HG03342 (cell line): ENCODE results near the gene ATP5ME.
"Not testable (repeated sequence)": the region's sequence is repeated elsewhere in the genome, so short reads cannot be mapped to it uniquely, and the experiment has no call there.

Experiments
- ATAC-seq: cut with Tn5 transposase; IDR thresholded peaks from one replicate; pipeline ENCODE4 v1.9.1; 2021; ENCODE audit warnings: mild to moderate bottlenecking, moderate library complexity; ENCODE audit not compliant: unreplicated experiment

ATP5ME gene

DNA sequence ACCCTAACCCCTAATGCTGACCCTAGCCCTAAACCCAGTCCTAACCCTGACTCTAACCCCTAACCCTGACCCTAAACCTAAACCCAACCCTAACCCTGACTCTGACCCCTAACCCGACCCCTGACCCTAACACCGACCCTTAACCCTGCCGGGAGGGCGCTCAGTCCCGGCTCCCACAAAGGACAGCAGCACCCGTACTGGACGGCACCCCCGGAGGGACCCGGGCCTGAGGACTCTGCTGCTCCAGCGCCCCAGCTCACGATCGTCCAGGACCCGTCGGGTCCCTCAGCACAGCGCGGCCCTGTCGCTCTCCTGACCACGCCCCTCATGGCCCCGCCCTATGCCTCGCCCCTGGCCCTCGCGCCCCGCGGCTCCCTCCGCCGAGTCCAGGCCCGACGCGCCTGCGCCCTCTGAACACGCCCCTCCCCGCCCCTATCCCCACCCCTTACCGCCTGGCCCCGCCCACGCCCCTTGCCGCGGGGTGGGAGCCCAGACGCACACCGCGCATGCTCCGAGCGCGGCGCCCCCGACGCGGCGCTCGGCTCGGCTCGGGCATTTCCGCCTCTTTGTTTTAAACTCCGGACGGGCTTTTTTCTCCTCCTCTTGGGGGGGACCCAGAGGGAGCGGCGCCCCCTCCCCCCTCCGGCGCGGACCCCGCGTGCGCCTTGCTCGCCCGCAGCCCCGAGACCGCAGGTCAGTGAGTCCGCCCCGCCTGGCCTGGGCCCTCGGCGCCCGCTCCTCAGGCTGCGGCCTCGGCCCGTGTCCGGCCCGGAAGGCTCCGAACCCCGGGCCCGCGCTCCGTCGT lies 31.4 kb upstream of the ATP5ME start, which contains the start of gene PCGF3:
TSS of gene PCGF3 (plus strand) at position 555 of the 805 bp plus-strand sequence. CDS start 27,849 bp downstream, outside the sequence.
- ATAC-seq, result peak; percentile 93

DNA sequence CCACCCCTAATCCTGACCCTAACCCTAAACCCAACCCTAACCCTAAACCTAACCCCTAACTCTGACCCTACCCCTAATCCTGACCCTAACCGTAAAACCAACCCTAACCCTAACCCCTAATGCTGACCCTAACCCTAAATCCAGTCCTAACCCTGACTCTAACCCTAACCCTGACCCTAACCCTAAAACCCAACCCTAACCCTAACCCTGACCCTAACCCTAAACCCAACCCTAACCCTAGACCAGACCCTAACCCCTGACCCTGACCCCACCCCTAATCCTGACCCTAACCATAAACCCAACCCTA lies 30.8 kb upstream of the ATP5ME start:
- ATAC-seq, result no peak

DNA sequence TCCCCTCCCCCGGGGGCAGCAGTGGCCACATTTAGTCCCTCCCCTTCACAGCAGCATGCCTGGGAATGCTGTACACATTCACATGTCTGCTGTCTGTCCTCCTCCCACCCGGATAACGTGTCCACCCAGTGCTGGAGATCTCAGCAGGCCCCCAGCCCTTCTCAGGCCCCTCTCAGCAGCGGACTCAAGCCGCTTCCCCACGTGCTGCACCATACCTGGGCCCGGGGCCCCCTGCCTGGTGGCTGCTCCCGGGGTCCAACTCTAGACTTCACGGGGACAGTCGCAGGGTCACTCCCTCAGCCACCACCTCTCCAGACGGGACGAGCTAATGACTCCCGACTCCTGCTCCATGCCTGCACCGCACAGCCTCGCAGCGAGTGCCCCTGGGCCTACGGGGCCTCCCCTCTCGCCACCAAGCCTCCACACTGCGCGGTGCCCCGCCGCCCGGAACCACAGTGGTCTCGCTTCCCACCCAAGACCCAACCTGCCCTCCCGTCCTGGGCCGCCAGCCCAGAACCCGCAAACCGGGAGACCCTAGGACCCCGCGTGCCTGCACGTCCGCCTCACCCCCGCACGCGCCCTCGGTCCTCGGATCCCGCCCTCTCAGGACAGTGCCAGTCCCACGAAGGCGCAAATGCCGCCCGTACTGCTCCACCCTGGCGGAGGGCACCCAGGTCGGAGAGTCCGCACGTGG lies 30.3 kb upstream of the ATP5ME start:
- no peak for ATAC-seq

DNA sequence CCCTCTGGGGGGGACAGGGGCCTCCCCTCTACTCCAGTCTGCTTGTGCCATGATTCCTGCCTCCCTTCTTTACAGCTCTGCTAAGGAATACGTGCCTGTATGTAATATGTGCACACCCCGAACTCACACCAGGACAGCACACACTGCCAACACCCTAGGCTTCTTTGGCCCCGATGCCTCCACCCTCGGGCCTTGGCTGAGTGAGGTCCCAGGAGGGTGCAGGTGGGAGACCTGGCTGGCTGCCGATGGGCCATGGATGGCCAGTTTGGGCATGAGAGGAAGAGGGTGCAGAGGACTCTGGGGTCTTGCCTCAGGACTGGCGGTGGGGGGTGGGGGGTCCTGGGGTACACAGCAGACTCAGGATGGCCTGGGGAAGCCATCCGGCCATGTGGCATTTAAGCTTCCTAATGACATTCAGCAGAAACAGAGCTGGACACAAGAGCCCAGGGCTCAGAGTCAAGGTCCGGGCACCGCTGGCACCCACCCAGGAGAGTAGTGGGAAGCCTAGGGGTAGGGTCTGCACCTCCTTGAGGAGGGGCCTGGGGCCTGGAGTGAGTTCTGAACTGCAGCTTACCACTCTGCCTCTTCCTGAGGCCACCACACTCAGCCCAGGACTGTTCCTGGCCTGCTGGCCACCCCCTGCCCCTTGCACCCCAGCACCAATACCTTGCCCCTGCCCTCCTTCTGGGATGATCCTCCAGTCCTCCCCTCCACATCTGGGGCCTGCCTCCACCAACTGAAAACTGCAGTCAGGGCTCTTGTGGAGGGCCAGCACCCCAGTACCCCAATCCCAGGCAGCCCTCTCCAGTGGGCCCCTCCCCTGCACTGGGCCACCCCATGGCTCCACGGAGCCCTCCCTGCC lies 29.5 kb upstream of the ATP5ME start:
- no peak for ATAC-seq

DNA sequence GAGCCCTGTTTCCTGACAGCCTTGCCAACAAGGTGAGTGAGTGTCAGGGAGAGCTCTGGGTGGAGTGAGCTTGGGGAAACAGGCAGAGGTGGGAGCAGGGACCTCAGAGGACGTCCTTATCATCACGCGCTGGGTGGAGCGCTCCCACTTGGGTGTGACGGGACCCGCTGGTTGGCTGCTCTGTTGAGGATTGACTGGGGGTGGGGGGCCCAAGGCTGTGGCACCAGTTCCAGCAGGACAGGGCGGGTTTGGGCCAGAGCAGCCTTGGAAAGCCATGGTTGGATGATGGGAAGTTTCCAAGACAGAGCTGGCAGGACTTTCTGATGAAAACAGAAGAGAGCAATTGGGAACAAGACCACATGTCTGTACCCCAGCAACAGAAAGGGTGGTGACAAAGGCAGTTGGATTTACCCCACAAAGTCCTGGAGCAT lies 28.6 kb upstream of the ATP5ME start:
- no peak for ATAC-seq

DNA sequence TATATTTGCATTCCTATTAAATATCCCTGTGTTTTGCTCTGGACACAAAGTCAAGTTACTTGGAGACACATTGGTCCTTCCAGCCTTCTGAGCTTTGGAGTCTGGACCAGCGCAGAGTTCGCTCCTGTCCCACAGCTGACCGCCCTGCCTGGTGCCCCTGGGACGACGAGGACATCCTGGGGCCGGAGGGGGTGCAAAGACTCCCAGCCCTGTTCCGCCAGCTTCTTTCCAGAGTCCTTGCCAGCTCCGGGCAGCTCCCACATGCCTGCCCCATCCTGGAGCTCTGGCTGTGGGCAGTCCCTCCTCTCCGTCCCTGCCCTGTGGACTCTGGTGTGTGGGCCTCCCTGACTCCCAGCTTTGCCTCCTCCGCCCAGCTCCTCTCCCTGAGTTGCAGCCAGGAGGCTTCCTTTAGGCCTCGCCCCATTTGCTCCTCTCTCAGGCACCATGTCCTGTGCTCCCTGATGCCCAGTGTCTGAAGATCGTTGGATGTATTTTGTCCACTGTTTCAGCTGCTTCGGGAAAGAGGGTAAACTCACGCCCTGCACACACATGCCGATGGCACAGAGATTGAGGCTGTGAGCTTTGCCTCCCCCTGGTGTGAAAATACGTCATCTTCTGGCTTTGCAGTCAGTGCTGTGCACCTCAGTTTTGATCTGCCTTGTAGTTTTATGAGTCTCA lies 26.6 kb upstream of the ATP5ME start:
- ATAC-seq, result no peak

DNA sequence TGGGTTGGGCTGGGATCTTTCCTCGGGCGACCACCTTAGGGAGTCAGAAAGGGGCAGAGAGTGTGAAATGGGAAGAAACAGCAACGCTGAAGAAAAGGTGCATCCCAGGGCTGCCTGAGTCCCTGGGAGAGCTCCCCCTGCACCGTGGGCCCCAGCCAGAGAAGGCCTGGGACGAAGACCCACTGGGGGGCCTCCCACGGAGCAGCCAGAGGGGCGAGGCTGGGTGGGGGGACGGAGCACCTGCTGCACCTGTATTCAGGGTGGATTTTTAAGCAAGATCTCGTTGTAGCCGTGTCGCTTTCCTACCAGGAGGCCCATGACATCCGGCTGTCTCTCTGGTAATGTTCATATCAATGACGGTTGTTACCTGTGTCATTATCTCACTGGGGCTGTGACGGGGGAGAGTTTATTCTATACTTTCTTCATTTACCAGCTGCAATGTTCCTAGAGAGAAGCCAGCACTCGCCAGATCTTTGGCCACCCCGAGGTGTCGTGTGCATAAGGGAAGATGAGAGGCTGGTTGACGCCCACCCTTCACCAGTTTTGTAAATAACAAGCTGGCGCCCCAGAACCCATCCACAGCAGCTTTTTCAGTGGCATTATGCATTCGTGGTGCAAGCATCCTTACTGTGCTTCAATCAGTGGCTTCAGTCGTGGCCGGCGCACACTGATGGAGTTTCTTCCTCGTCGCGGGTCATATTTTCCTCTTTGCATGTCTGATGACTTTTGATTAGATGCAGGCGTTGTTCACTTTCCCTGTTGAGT lies 25.9 kb upstream of the ATP5ME start:
- no peak for ATAC-seq

DNA sequence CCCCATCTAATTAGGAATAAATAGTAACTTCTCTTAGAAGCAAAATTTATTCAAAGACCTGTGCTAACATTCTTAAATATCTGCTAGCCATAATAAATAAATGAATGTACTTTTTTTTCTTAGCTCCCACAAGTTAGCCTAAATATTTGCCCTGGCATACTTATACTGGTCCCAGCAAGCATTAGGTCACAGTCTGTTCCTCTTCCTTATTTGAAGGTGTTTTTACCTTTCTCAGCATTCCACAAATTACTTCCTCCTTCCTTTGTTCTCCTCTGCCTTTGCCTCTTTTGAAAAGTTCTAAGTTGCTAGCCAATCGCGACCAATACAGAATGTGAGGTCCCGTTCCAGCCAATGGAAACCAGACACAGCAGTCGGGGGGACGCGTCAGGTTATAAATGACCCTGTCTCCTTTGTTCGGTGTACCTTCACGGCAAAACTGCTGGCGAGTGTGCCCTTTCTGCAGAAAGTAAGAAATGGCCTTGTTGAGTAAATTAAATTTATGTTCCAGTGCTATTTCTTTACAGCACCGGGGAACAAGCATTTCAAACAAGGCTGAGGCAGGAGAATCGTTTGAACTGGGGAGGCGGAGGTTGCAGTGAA lies 20.4 kb upstream of the ATP5ME start:
- not testable (repeated sequence) for ATAC-seq

DNA sequence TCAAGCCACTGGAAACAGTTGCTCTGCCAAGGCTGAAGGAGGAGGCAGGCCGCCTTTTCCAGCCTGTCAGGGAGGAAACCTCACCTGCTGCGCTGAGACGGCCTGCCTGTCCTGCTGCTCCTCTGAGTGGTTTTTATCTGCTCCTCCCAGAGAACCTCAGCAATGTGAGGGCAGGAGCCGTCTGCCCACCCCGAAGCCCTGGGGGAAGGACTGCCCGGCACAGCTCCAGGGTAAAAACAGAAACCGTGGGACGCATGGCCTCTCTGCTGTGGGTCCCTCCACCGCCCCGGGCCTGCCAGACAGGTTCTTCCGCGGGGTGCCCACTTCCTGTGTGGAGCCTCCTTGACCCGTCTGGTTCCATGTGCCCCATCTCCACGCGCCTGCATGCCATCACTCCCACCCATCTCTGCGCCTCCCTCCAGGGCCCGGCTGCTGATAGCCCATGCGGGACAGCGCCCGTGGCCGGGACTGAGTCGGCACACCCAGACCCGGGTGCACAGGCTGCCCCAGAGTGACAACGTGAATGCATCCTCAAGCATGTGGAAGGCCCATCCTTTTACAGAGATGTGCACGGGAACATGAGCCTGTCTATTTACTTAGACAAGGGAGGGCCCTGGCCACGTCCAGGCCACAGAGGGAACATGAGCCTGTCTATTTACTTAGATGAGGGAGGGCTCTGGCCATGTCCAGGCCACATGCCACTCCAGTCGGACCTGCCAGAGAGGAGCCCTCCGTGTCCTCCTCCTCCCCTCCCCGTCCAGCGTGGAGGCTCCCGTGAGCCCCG lies 18.9 kb upstream of the ATP5ME start:
- no peak for ATAC-seq

DNA sequence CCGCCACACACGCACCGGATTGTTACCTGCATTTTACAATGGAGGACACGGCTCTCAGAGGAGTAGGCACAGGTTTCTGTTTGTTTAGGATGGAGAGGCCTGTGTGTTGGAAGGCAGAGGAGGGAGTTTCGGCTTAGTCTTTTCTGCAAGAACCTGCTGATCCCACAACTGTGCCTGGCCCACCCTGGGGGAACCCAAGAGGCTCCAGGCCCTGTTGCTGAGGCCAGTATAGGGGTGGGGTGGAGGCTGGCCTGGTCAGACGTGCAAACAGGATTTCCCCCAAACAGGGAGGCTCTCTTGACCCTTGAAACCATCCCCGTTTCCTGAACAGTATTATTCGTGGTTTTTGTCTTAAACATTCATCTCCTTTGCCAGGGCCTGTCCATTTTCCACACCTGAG lies 15.6 kb upstream of the ATP5ME start:
- ATAC-seq, result no peak

DNA sequence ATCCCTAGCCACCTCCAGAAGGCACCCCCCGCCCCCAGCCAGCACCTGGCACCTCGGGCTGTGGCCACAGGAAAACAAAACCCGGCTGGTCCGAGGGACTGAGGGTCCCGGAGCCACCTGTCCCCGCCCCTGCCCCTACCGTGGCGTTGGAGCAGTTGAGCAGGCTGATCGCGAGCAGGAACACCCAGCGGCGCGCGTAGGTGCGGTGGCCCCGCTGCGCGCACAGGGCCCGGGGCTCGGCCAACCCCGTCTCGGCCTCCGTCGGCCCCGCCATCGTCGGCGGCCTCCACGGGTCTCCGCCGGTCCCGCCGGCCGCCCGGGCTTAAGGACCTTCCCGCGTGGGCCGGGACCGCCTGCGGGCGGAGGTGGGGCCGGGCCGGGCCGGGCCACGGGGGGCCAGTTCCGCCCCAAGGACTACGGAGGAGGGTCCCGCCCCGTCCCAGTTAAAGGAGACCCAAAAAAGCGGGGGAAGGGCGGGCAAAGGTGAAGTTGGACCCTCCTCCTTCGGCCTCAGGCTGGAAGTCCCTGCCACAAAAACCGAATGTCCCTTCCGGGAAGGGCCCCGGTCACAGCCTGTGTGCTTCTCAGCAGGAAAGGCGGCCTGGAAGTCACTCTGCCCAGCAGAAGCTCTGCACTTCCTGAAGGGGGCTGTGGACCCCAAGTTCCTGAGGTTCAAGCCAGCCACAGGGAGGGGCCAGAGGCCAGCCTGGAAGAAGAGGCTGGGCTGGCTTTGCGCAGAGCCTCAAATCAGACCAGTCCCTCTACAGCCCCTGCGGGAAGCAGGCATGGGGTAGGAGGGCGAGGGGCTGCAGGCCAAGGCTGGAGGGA lies 15.0 kb upstream of the ATP5ME start, which contains the start of gene SLC49A3:
TSS of gene SLC49A3 (minus strand) at position 298 of the 828 bp plus-strand sequence. CDS start at position 274, 24 bp downstream.
- ATAC-seq, result no peak

DNA sequence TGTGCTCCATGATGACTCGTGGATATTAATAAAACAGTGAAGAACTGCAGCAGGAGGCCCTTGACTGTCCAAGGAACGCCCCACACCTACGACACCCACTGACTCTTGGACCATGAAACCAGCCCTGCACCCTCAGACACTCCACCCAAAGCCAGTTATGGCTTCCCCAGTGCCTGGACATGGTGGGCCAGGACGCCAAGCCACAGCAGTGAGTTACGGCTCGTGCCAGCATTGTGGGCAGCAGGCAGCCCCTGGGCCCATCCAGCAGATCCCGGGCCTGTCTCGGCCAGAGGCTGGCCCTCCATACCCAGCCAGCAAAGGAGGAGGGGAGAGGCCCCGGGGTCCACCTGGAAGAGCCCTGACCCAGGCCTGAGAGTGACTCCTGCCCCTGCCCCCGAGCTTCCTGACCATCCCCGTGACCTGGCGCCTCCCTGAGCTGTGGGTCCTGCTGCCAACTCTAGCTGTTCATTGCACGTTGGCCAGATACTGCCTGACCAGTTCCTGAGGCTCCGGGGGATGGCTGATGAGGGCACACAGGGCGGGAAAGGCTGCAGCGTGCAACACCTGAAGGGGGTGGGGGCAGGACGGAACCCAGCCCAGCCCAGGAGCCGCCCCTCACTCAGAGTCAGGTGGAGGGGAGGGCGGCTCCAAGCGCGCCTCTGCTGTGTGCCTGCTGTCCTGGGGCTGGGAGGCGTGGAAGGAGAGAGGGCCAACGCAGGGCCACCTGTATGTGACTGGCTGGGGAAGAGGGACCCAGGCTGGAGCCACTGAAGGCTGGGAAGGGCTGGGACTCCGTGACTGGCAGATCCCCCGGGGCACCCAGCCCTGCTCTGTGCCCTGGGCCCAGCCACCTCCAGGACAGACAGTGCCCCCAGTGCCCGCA lies 14.1 kb upstream of the ATP5ME start:
- no peak for ATAC-seq

DNA sequence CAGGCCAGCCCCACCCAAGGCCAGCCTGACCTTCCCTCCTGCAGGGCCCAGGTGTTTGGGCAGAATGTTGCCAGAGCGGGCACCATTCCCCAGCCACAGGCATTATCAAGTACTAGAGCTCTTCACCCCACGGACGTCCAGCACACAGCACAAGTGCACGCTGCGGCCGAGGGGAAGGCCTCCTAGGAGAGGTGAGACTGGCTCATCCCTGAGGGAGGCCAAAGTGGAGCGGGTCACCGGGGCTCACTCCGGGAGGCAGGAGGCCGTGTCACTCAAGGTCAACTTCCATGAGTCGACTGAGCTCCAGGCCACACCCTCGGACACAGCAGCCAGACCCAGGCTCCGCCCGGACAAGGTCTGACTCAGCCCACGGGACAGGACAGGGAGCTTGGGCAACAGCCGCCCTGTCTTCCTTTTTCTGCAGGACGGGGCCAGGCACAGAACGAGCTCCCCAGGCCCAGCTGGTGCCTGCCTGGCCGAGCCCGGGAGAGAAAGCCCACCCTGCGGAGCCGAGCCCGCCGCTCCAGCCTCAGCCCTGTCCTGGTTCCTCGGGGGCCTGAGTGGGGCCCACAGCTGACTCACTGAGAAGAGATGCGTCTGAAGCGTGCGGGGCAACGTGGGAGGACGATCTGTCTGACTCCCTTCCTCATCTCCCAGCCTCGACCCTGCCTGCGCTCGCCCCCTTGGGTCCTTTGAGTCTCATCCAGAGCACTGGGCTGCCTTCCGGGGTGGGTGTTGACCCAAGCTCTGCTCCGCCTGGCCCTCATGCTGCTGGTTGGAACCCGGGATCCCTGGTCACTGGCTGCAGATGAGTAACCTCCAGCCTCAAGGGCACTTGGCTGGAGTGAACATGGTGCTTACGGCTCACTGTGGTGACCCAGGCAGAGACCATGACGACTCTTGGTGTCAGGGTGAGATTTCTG lies 13.2 kb upstream of the ATP5ME start:
- ATAC-seq, result no peak

DNA sequence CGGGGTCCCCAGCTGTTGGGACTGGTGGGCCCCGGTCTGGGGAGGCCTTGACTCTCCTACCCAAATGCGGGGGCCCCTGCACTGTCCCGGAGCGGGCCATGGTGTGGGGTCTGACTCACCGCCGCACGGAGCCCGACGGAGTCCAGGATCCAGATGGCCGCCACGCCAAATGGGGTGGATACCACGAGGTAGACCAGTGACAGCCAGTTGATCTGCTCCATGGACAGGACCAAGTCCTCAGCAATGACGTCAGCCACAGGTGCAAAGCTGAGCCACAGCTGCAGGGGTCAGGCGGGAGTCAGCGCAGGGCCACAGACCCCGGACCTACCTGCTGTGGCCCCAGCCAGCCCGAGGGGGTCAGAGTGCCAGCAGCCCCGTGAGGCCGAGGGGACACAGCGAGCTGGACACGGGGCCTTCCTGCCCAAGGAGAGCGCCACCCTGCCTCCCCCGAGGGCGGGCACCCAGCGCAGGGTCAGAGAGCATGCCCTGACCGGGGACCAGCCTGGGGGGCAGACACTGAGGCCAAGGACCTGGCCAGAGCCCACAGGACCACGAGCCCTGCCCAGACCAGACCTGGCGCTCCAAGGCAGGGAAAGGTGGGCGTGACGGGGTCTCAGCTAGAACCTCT lies 12.5 kb upstream of the ATP5ME start:
- no peak for ATAC-seq

DNA sequence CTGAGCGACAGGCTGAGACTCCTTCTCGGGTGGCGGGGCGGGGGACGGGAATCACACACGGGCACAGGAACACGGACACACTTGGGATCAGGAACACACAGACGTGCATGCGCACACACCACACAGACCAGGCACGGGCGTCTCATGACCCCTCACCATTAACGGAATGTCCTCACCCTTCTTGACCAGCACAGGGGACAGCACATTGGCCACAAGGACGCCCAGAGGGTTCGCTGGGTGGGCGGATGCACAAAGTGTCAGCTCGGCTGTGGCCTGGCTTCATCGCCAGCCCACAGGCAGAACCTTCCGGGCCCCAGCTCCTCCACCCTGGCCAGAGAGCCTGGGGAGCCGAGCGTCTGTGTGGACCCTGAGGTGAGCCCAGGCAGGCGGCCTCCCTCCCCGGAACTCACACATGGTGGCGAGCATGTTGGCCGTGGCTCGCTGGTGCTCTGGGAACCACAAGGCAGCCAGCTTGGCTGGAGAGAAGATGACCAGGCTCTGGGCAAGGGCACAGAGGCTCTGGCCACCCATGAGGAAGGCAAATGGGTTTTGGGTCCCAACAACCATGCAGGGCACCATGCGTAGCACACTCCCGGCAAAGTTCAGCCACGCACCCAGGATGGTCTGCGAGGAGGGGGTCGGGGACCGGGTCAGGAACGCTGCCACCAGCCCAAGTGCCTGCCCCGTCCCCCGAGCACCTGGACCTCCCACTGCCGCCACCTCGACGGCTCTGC lies 11.8 kb upstream of the ATP5ME start:
- ATAC-seq, result no peak
